HepG2 (cell line): Measurements from ENCODE around the gene SMTNL2. TPM values are rescaled to one million over a fixed set of nuclear protein-coding genes. Genes with fewer than 3 reads are reported as not detected.

ENCODE experiments used
- EEA1 ChIP-seq: sonication (generic); formaldehyde crosslinking; IDR thresholded peaks from 2 replicates; pipeline ENCODE4 v1.5.1; 2020; ENCODE audit warnings: mild to moderate bottlenecking, missing genetic modification reagents, borderline replicate concordance
- GATAD2A ChIP-seq: IDR thresholded peaks from 2 replicates; pipeline ENCODE4 v1.6.1; 2016
- HES4 ChIP-seq: sonication (generic); formaldehyde crosslinking; IDR thresholded peaks from 2 replicates; pipeline ENCODE4 v1.9.0; 2021; ENCODE audit warnings: mild to moderate bottlenecking, missing genetic modification reagents, borderline replicate concordance
- HMGA1 ChIP-seq: sonication (generic); formaldehyde crosslinking; conservative IDR thresholded peaks from 2 replicates; pipeline ENCODE4 v1.4.0; 2020; ENCODE audit warnings: missing genetic modification reagents
- KDM2A ChIP-seq: sonication (generic); formaldehyde crosslinking; IDR thresholded peaks from 2 replicates; pipeline ENCODE4 v1.4.0; 2020; ENCODE audit warnings: low read depth, missing genetic modification reagents, borderline replicate concordance
- MAZ ChIP-seq, 2 experiments: sonication (generic) in 1 of 2; formaldehyde crosslinking in 1 of 2; IDR thresholded peaks; 2 replicates each; pipeline versions ENCODE4 v1.5.0 to v1.6.1; 2012 to 2020; ENCODE audit warnings: low read depth in 2 of 2, mild to moderate bottlenecking in 2 of 2, borderline replicate concordance in 1 of 2, improper control_type of control experiment in 1 of 2, low read length in 1 of 2, missing genetic modification reagents in 1 of 2, moderate library complexity in 1 of 2
- NCOA2 ChIP-seq: sonication (generic); formaldehyde crosslinking; IDR thresholded peaks from 2 replicates; pipeline ENCODE4 v1.8.0; 2022; ENCODE audit warnings: inconsistent platforms
- NR1H2 ChIP-seq: sonication (generic); formaldehyde crosslinking; IDR thresholded peaks from 2 replicates; pipeline ENCODE4 v1.8.1; 2022; ENCODE audit warnings: low read depth, missing genetic modification reagents, borderline replicate concordance
- PRDM15 ChIP-seq: sonication (generic); formaldehyde crosslinking; IDR thresholded peaks from 2 replicates; pipeline ENCODE4 v1.4.0; 2020; ENCODE audit warnings: missing genetic modification reagents
- SRF ChIP-seq: IDR thresholded peaks from 2 replicates; pipeline ENCODE4 v1.6.1; 2011; ENCODE audit warnings: mild to moderate bottlenecking, low read depth, low read length, moderate library complexity
- SRSF4 ChIP-seq: fragments of 200-400 bp; formaldehyde crosslinking; IDR thresholded peaks from one replicate; pipeline ENCODE4 v1.6.1; 2018; ENCODE audit warnings: mild to moderate bottlenecking, low read depth, low read length, moderate library complexity; ENCODE audit not compliant: poor library complexity, severe bottlenecking
- STAT5B ChIP-seq: sonication (generic); formaldehyde crosslinking; IDR thresholded peaks from 2 replicates; pipeline ENCODE4 v1.4.0; 2020; ENCODE audit warnings: missing genetic modification reagents
- TFDP2 ChIP-seq: sonication (generic); formaldehyde crosslinking; IDR thresholded peaks from 2 replicates; pipeline ENCODE4 v1.4.0; 2020; ENCODE audit warnings: missing genetic modification reagents
- ZBTB7B ChIP-seq: sonication (generic); formaldehyde crosslinking; IDR thresholded peaks from 2 replicates; pipeline ENCODE4 v1.4.0; 2020; ENCODE audit warnings: missing genetic modification reagents
- ZFP41 ChIP-seq: sonication (generic); formaldehyde crosslinking; IDR thresholded peaks from 2 replicates; pipeline ENCODE4 v1.4.0; 2020; ENCODE audit warnings: mild to moderate bottlenecking, missing genetic modification reagents, borderline replicate concordance
- ZFYVE20 ChIP-seq: sonication (generic); formaldehyde crosslinking; IDR thresholded peaks from 2 replicates; pipeline ENCODE4 v1.8.0; 2023; ENCODE audit warnings: low read depth, mild to moderate bottlenecking, moderate library complexity, missing genetic modification reagents, borderline replicate concordance
- ZNF232 ChIP-seq: sonication (generic); formaldehyde crosslinking; IDR thresholded peaks from 2 replicates; pipeline ENCODE4 v1.4.0; 2020; ENCODE audit warnings: missing genetic modification reagents, borderline replicate concordance
- ZNF33B ChIP-seq: sonication (generic); formaldehyde crosslinking; IDR thresholded peaks from 2 replicates; pipeline ENCODE4 v1.5.1; 2020; ENCODE audit warnings: mild to moderate bottlenecking, missing genetic modification reagents
- ZNF510 ChIP-seq: sonication (generic); formaldehyde crosslinking; IDR thresholded peaks from 2 replicates; pipeline ENCODE4 v1.4.0; 2020; ENCODE audit warnings: low read depth, mild to moderate bottlenecking, missing genetic modification reagents
- ZNF512B ChIP-seq: sonication (generic); formaldehyde crosslinking; IDR thresholded peaks from 2 replicates; pipeline ENCODE4 v1.5.1; 2020; ENCODE audit warnings: missing genetic modification reagents, mild to moderate bottlenecking, borderline replicate concordance
- ZNF75D ChIP-seq: sonication (generic); formaldehyde crosslinking; IDR thresholded peaks from 2 replicates; pipeline ENCODE4 v1.8.1; 2023; ENCODE audit warnings: missing genetic modification reagents, mild to moderate bottlenecking, borderline replicate concordance
- polyA plus RNA-seq, 8 experiments: library from polyadenylated mRNA; depleted of rRNA in 3 of 8; stranded (reverse) in 7 of 8; unstranded in 1 of 8; fragments of >200 nt; fragmentation: Illumina TruSeq in 4 of 8; extraction: Trizol in 4 of 8; gene quantifications; 2 replicates each; pipeline versions ENCODE4 v1.2.1 to v1.2.3, GENCODE V29; 2011 to 2016; ENCODE audit warnings: low read depth in 4 of 8, missing spikeins in 1 of 8, mixed read lengths in 1 of 8; ENCODE audit not compliant: insufficient read depth in 1 of 8
- total RNA-seq, 5 experiments: library from RNA; depleted of rRNA; stranded (reverse); fragments of >200 nt; fragmentation: Illumina TruSeq; extraction: Trizol; gene quantifications; 2 replicates each; pipeline ENCODE4 v1.2.3, GENCODE V29; 2016; ENCODE audit warnings: low read depth in 1 of 5

SMTNL2 gene
- total and polyA plus RNA-seq, 2 of the 13 experiments (the other 11 are each of a cell fraction or from before 2014, with no cell fraction given), result 0.41 to 5.1 TPM

- TF ChIP-seq HMGA1, result no peak
- TF ChIP-seq NCOA2 (CRISPR knock-in tag), result no peak
- no peak for TF ChIP-seq NR1H2 (CRISPR knock-in tag)
- no peak for TF ChIP-seq ZNF232 (CRISPR knock-in tag)
- TF ChIP-seq HES4 (CRISPR knock-in tag), result peak; percentile 89
- TF ChIP-seq ZFYVE20 (CRISPR knock-in tag), result no peak
- peak; percentile 89; the same call in 1 of the 2 replicates for TF ChIP-seq EEA1 (CRISPR knock-in tag)
- TF ChIP-seq ZNF33B (CRISPR knock-in tag), result no peak
- TF ChIP-seq SRSF4, result no peak
- TF ChIP-seq ZNF75D (CRISPR knock-in tag), result no peak
- peak; percentile 78 for TF ChIP-seq TFDP2
- TF ChIP-seq ZFP41 (CRISPR knock-in tag), result peak; percentile 59; the same call in 1 of the 2 replicates
- no peak for TF ChIP-seq ZNF510 (CRISPR knock-in tag)
- TF ChIP-seq KDM2A, result peak; percentile 66; the same call in 1 of the 2 replicates
- no peak for TF ChIP-seq STAT5B (CRISPR knock-in tag)
- no peak for TF ChIP-seq GATAD2A (CRISPR knock-in tag)
- TF ChIP-seq PRDM15, result no peak
- TF ChIP-seq MAZ (IDR thresholded peaks at IDR 0.05; ENCODE audit: borderline replicate concordance, low read depth, low read length), result peak; percentile 82
- TF ChIP-seq MAZ (CRISPR knock-in tag; IDR thresholded peaks at IDR 0.05; ENCODE audit: low read depth), result peak; percentile 83
- no peak; the same call in 1 of the 2 replicates for TF ChIP-seq ZBTB7B (CRISPR knock-in tag)
- TF ChIP-seq ZNF512B (CRISPR knock-in tag), result no peak
- TF ChIP-seq SRF, result no peak
Measured at GRCh38 chr17:4554997-4555799, 29.1 kb upstream of the SMTNL2 start, which contains the start of gene MYBBP1A (continued).
